ENCODE data around the gene DHDH. TPM values are rescaled to one million over a fixed set of nuclear protein-coding genes. Genes with fewer than 3 reads are reported as not detected.
"Not testable (repeated sequence)": the region's sequence is repeated elsewhere in the genome, so short reads cannot be mapped to it uniquely, and the experiment has no call there.

DHDH gene
- total RNA-seq, result 1.9 TPM

DNA sequence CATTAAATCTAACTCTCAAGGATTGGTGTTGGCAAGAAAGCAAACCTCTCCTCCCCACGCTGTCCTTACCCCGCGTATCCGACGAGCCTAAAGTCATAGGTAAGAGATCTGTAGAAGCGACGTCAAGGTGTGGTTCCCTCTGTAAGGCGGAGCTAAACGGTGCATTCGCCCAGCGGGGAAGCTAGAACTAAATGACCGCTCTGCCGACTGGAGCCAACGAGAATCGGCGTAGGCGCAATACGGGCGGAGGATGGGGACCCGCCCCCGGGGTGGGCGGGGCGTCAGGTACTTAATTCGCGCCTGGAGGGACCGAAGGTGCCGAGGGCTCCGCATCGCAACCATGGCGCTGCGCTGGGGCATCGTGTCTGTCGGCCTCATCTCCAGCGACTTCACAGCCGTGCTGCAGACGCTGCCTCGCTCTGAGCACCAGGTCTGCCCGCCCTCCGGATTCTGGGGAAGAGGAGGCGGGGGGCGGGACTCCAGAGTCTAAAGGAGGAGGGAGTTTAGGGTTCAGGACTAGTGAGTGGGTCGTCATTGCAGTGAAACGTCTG is at the start of gene DHDH:
DHDH (plus strand) TSS at position 318 of the 551 bp plus-strand sequence; CDS start at position 341, 23 bp downstream.
- DNase-seq (ENCODE audit: low spot score), result peak; percentile 84

DNA sequence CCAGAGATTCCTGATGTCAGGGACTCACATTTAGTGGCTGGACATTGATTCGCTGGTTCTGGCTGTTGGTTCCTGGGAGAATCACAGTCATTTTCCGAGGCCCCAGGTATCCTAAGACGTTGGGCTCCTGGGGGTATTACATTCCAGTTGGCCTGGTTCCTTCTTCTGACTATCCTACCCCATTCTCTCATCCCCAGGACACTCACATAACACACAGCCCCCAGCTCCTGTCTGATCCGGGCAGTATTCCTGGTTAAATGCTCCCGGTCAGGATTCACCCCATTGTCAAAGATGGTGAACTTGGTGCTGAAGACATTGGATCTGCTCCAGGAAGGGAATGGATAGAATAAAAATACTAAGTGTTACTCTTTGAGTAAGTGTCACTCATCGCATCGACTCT is 49.8 kb upstream of the DHDH start:
- DNase-seq (ENCODE audit: low spot score), result no peak

DNA sequence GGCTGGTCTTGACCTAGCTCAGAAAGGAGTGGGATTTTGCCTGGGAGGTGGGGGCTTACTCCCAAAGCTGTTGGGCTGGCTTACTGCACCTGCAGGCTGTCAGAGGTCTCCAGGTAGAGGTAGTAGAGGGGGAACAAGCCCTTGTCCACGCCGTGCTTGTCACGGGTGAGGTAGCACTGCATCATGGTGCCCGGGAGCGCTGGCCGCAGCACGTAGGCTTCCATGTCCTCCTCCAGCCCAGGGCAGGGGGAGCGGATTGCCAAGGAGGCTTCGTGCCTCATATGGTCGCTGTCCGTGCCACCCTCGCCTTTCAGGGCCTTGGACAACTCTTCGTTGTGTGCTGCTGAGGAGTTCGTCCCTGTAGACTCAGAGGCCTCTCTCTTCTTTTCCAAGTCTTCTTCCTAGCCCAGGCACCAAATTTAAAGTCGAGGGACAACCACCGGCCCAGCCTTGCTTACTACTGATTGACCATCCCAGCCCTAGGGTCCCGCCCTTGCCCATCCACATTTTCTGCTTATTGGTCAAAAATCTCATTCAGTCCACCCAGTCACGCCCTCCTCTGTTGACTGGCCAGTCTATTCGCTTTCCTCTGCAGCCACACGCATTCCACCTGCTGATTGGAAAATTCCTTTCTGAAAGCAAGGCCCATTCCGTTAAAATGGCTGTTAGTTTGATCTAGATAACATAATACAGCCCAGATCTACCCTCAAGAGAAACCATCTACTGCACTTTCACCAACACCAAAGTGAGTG is 45.5 kb upstream of the DHDH start:
- no peak for DNase-seq (ENCODE audit: low spot score)

DNA sequence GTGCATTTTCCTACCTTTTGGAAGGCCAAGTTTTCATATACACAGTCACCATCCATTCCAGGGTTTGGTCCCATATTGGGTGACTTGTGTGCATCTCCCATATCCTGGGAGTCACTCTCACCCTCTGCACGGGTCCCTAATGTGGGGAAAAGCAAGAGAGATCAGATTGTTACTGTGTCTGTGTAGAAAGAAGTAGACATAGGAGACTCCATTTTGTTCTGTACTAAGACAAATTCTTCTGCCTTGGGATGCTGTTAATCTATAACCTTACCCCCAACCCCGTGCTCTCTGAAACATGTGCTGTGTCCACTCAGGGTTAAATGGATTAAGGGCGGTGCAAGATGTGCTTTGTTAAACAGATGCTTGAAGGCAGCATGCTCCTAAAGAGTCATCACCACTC is 44.0 kb upstream of the DHDH start:
- not testable (repeated sequence) for DNase-seq (ENCODE audit: low spot score)

DNA sequence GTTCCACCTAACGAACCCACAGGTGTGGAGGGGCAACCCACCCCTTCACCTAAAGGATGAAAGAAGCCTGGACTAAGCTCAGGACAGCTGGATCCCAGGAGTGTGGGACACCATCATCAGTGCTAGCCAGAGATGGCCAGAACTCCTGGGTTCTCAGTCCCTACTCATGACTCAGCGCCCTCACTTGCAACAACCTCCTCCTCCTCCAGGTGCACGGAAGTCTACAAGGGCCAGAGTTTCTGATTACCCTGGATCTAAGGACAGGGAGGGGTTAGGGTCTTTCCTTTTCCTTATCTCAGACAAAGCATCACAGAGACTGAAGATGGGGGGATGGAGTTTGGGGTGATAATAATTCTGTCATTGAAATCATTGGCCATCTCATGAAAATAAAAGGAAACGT is 42.9 kb upstream of the DHDH start:
- no peak for DNase-seq (ENCODE audit: low spot score)

DNA sequence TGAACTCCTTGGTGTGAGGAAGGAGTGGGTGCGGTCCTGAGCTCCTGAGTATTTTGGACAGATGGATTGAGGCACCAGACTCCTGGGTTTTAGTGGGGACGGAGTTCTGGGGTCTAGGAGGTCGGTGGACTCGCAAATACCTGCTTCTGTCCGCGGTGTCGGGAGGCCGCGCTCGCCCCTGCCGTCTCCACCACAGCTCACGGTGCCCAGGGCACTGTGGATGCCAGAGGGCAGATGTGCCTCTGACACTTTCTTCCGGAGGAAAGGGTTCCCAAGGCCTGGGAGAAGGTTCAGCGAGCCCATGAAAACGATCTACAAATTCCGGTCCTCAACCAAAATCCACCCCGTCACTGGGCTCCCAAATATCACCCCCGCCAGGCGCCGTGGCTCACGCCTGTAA is 38.3 kb upstream of the DHDH start:
- no peak for DNase-seq (ENCODE audit: low spot score)

DNA sequence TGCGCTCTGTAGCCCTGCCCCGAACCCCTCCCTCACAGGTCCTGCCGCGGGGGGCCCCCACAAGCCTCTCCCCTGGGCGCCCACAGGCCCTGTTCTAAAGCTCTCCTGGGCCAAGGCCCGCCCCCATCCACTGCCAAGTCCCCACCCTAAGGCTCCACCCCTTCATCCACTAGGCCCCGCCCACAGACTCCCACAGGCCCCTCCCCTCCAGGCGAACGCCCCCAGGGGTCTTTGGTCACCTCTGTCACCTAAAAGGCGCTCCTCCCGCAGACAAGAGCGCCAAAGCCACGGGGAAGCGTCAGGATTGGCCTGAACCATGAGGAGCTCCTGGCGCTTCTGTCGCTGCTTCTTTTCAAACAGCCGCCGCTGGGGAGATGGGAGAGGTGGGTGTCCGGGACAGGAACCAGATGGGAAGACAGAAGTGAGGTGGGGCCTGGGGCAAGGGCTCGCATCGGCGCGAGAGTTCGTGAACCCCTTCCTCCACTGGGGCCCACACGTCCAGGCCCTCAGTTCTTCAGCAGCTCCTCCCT is 37.2 kb upstream of the DHDH start:
- DNase-seq (ENCODE audit: low spot score), result no peak

DNA sequence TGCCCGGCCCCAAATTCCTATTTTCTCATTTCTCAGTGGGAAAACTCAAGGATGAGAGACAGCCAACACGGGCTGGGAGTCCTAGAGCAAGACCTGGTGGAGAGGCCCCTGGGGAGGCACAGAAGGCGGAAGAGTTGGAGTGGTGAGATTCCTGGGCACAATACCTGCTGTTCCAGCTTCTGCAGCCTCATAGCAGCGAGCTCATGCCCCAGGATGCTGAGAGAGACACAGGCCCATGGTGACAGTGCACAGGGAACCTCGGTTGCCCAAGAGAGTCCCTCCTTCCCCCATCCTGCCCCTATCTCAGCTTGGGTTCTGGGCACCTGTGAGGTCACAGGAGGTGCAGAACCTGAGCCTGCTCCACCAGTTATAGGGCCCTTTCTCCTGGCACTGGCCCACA is 36.3 kb upstream of the DHDH start:
- no peak for DNase-seq (ENCODE audit: low spot score)

DNA sequence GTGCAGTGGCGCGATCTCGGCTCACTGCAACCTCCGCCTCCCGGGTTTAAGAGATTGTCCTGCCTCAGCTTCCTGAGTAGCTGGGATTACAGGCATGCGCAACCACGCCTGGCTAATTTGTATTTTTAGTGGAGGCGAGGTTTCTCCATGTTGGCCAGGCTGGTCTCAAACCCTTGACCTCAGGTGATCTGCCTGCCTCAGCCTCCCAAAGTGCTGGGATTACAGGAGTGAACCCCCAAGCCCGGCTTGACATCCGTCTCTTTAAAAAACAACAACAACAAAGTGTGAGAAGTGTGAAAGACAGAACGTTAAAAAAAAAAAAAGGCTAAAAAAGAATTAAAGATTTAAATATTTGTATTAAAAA is 34.1 kb upstream of the DHDH start:
- not testable (repeated sequence) for DNase-seq (ENCODE audit: low spot score)

DNA sequence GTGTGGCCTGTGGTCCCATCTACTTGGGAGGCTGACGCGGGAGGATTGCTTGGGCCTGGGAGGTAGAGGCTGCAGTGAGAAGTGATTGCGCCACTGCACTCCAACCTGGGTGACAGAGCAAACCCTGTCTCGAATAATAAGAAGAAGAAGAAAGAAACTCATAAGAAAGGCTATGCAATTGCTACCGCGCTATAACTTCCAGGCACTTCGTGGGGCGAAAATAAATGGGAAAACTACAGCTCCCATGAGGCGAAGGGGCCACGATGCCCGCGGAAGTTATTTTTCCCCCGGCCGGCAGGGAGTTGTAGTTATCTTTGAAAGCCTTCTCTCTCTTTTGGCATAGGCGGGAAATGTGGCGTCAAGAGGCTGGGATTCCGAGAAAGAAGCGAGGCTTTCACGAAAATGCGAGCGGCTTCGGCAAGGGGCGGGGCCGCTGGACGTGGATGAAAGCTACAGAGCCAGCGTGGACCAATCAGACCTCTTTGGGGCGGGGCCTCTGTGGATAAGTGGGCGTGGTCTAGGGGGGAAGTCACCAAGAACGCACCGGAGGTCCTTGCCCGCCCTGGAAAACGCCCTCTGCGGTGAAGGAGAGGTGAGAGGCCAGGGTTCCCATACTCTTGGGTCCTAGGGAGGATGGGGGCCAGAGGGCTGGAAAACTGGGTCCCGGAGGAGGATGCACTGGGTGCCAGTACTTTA is 33.6 kb upstream of the DHDH start, which contains the start of gene NUCB1:
NUCB1 (plus strand) TSS at position 532 of the 696 bp plus-strand sequence. CDS start 485 bp downstream, outside the sequence.
- DNase-seq (ENCODE audit: low spot score), result peak; percentile 99

DNA sequence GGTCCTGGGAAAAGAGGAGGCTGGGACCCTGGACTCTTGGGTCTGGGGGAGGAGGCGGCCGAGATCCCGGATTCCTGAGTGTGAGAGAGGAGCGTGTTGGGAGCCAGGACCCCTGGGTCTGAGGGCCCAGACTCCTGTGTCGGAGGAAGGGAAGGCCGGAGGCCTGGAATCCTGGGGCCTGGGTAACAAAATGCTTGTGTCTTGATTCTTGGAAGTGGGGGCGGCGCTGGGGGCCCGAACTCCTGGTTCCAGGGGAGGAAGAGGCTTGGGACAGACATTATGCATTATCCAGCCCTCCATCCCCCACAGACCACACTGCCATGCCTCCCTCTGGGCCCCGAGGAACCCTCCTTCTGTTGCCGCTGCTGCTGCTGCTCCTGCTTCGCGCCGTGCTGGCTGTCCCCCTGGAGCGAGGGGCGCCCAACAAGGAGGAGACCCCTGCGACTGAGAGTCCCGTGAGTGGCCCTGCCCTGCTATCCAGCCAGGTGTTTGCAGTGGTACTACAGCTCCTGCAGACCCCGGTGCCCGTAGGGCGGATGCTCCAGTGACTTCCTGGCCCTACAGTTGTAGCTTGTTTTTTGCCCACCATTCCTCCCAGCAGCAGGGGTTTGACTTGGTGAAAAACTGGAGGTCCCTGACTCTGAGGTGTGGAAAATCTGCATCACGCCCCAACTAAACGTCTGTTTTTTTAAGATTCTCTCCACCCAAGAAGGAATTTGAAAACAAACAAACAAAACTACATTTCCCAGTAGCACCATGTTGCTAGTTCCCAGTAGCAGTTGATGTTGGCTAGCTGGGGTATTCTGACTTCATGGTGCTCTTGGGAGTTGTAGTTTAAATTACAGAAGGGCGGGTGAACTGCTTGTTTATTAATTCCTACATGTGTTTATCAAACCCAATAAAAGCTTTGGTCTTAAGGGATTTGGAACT is 32.8 kb upstream of the DHDH start:
- DNase-seq (ENCODE audit: low spot score), result no peak

DNA sequence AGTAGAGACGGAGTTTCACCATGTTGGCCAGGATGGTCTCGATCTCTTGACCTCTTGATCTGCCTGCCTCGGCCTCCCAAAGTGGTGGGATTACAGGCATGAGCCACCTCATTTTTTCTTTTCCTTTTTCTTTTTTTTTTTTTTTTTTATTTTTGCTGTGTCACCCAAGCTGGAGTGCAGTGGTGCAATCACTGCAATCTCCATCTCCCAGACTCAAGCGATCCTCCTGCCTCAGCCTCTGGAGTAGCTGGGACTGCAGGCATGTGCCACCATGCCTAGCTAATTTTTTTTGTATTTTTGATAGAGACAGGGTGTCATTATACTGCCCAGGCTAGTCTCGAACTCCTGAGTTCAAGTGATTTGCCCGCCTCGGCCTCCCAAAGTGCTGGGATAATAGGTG is 31.2 kb upstream of the DHDH start:
- DNase-seq (ENCODE audit: low spot score), result not testable (repeated sequence)

DNA sequence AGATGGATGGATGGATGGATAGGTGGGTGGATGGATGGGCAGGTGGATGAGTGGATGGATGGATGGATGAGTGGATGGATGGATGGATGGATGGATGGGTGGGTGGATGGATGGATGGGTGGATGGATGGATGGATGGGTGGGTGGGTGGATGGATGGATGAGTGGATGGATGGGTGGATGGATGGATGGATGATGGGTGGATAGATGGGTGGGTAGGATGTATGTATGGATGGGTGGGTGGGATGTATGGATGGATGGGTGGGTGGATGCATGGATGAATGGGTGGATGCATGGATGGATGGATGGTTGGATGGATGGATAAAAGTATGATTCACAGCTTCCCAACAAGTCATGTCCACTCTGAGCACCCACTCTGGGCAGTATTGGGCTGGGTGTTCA is 29.7 kb upstream of the DHDH start:
- DNase-seq (ENCODE audit: low spot score), result not testable (repeated sequence)

DNA sequence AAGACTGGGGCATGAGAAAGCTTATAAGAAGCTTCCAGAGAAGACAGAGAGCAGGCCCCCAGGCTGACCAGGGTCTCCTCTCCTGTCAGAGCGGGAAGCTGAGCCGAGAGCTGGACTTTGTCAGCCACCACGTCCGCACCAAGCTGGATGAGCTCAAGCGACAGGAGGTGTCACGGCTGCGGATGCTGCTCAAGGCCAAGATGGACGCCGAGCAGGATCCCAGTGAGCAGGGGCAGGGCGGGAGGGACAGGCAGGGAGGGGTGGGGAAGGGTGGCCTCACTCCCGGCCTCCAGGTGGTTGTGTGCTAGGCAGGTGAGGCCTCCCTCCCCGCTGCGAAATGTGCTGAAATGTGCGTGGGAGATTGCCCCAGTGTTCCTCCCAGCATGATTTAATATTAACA is 27.8 kb upstream of the DHDH start:
- DNase-seq (ENCODE audit: low spot score), result no peak

DNA sequence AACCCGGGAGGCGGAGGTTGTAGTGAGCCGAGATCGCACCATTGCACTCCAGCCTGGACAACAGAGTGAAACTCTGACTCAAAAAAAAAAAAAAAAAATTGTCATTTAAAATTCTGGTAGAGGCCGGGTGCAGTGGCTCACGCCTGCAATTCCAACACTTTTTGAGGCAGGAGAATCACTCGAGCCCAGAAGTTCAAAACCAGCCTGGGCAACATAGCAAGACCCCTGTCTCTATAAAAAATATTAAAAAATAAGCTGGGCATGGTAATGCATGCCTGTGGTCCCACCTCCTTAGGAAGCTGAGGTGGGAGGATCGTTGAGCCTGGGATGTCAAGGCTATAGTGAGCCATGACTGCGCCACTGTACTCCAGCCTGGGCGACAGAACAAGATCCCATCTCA is 27.2 kb upstream of the DHDH start:
- no peak for DNase-seq (ENCODE audit: low spot score)

DNA sequence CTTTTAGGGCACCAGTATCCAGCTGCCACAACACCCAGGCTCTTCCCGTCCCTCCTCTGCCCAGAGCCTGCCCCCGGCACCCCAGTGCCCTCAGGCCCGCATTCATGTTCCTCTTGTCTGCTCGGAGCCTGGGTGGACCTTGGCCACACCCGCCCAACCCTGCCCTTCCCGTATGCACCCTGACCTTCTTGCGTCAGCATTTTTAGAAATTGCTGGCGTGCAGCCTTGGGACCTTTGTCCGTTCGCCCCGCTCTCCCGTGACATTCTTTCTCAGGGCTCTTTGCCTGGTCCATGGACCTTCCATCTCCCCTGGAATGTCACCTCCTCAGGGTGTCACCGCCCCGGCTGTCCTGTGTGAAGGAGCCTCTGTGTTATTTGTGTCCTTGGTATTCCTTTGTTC is 25.8 kb upstream of the DHDH start:
- peak; percentile 20 for DNase-seq (ENCODE audit: low spot score)

DNA sequence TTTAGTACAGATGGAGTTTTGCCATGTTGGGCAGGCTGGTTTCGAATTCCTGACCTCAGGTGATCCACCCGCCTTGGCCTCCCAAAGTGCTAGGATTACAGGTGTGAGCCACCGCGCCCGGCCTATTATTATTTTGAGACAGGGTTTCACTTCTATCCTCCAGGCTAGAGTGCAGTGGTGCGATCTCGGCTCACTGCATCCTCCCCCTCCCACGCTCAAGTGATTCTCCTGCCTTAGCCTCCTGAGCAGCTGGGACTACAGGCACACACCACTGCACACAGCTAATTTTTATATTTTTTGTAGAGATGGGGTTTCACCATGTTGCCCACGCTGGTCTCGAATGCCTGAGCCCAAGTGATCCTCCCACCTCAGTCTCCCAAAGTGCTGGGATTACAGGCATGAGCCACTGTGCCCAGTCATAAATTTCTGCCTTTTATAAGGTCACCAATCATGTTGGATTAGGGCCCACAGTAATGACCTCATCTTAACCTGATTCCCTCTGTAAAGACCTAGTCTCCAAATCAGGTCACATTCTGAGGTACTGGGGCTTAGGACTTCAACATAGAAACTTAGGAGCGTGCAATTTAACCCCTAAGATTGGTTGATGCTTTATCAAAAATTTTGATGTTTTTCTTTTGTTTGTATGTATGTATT is 23.9 kb upstream of the DHDH start:
- DNase-seq (ENCODE audit: low spot score), result not testable (repeated sequence)

DNA sequence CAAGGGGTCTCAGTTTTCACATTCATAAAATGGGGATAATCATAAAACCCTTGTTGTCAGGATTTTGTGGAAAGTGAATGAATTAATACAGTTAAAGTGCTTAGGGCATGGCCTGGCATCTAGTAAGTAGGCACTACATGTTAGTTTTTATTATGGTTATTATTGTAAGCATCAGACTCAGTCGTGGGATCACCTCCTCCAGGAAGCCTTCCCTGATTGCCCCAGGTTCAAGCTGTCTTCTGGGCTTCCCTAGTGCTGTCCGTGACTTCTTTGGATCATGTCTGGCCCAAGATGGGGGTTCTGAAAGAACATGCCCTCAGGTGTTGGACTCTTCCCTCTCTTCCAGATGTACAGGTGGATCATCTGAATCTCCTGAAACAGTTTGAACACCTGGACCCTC is 22.7 kb upstream of the DHDH start:
- DNase-seq (ENCODE audit: low spot score), result no peak

DNA sequence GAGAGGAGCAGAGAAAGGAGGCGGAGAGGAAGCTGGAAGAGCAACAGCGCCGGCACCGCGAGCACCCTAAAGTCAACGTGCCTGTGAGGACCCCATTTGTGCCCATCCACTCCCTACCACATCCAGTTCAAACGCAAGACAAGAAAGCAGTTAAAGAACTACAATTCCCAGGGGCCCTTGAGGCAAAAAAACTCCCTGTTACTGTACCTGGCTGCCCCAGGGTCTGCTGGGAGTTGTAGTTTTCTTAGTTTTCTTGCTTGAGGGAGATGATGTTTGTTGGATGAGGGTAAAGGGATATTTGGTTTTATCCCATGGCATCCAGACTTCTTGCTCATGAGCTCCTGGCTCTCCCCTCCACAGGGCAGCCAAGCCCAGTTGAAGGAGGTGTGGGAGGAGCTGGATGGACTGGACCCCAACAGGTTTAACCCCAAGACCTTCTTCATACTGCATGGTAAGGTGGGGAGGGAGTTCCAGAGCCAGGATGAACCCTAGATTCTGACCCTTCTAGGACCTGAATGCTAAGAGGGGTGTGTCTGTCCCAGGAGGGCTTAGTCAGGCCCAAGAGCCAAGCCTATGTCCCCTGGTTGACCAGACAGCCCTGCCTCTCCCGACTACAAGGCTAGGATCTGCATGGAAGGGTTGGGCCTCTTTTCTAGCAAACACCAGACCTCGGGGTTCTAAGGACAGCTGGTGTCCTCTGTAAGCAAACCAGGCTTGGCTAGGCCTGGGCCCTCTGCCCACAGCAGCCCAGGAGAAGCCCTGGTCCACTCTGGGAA is 20.2 kb upstream of the DHDH start:
- DNase-seq (ENCODE audit: low spot score), result no peak

DNA sequence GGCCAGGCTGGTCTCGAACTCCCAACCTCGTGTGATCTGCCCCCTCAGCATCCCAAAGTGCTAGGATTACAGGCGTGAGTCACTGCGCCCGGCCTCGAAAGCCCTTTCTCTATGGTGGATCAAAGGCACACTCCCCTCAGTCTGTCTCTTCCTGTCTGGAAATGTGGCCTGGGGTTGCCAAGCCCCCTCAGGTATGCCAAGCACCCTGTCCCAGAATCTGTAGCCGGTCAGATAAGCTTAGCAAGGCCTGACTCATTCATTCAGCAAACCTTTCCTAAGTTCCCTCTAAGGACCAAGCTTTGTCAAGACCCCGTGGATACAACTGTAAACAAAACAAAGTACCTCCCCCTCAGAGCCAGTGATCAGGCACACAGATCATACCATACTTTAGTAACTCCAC is 19.3 kb upstream of the DHDH start:
- no peak for DNase-seq (ENCODE audit: low spot score)
